Stomach (tissue), 4 donors: ENCODE measurements around the gene DHRS9.

Source experiments
- CTCF ChIP-seq, 7 experiments: fragments of 450-650 bp in 4 of 7; fragments of 200-600 bp in 3 of 7; sonication (generic) in 3 of 7; IDR thresholded peaks; one replicate each; pipeline ENCODE4 v1.5.1; 2016 to 2019; ENCODE audit warnings: antibody characterized with exemption in 7 of 7, control low read depth in 2 of 7, mild to moderate bottlenecking in 1 of 7
- POLR2A ChIP-seq, 4 donors: fragments of 450-650 bp; IDR thresholded peaks; one replicate each; pipeline ENCODE4 v1.6.1; 2016; ENCODE audit warnings: antibody characterized with exemption in 4 of 4, control low read depth in 2 of 4, mild to moderate bottlenecking in 1 of 4, moderate library complexity in 1 of 4
- POLR2AphosphoS5 ChIP-seq, 3 donors: sonication (generic); formaldehyde crosslinking; IDR thresholded peaks; one replicate each; pipeline ENCODE4 v1.6.1; 2016; ENCODE audit warnings: antibody characterized with exemption in 3 of 3

- TF ChIP-seq CTCF (IDR thresholded peaks at IDR 0.05) = no peak
- TF ChIP-seq POLR2A (IDR thresholded peaks at IDR 0.05) = no peak
- no peak for TF ChIP-seq POLR2AphosphoS5 (IDR thresholded peaks at IDR 0.05)
Measured at GRCh38 chr2:169046440-169047151, 22.8 kb upstream of the DHRS9 start.
